HCT116 (cell line): ENCODE data around the gene CASKIN2. TPM values are rescaled to one million over a fixed set of nuclear protein-coding genes. Genes with fewer than 3 reads are reported as not detected.

Source experiments
- ATAC-seq: fragments of 200-7000 bp; cut with Tn5 transposase; 2 replicates; pipeline ENCODE4 v1.9.1; 2020; ENCODE audit warnings: mild to moderate bottlenecking, moderate library complexity
- BruUV-seq: library from RNA; stranded (reverse); fragments of 400-500 nt; replicated peaks from 2 replicates; lab custom pipeline; 2021; lab: Mats Ljungman, UMichigan
- CTCF ChIA-PET: fragments of 300-600 bp; sonication (Branson Sonifier 250); formaldehyde crosslinking; loops from one replicate; lab custom pipeline; 2021; ENCODE audit warnings: antibody characterized with exemption; lab: Charles Lee
- POLR2A ChIA-PET: fragments of 300-600, 350-600 bp; sonication (Branson Sonifier 250); formaldehyde crosslinking; loops from one replicate; lab custom pipeline; 2021; ENCODE audit warnings: antibody characterized with exemption; lab: Charles Lee
- RAD21 ChIA-PET, 2 experiments: fragments of 300-600 bp; sonication (Branson Sonifier 250); formaldehyde crosslinking; loops; one replicate each; lab custom pipeline; 2023; ENCODE audit warnings: low total read pairs in 2 of 2; ENCODE audit not compliant: uncharacterized antibody in 2 of 2, unreplicated experiment in 2 of 2, low non-redundant PET in 1 of 2; lab: Charles Lee
- DNase-seq: peaks from one replicate; pipeline ENCODE4 v3.0.0-alpha.2; 2010; ENCODE audit warnings: low read depth, low spot score
- H2AFZ ChIP-seq: fragments of 200-600 bp; shearing (Covaris generic), sonication (generic); 2 replicates; pipeline ENCODE4 v1.6.1; 2017; ENCODE audit warnings: low read depth, mixed run types, mixed read lengths, antibody characterized with exemption, low read length; ENCODE audit not compliant: poor library complexity, severe bottlenecking
- H3K27ac ChIP-seq: 2 replicates; pipeline ENCODE4 v1.5.1; 2012; ENCODE audit warnings: low read depth, low read length
- H3K27me3 ChIP-seq: fragments of 200-600 bp; sonication (generic); 2 replicates; pipeline ENCODE4 v1.6.1; 2016; ENCODE audit warnings: mixed run types, low read length, mixed read lengths; ENCODE audit not compliant: insufficient read depth
- H3K36me3 ChIP-seq, 2 experiments: fragments of 200-500 bp in 1 of 2; fragments of 200-600 bp in 1 of 2; sonication (Bioruptor generic) in 1 of 2; sonication (generic) in 1 of 2; 2 replicates each; pipeline versions ENCODE4 v1.5.1 to v1.6.1; 2014 to 2016; ENCODE audit warnings: low read length in 2 of 2, inconsistent platforms in 1 of 2, mixed read lengths in 1 of 2, mixed run types in 1 of 2; ENCODE audit not compliant: insufficient read depth in 2 of 2, control insufficient read depth in 1 of 2
- H3K4me1 ChIP-seq, 2 experiments: fragments of 200-600 bp in 1 of 2; sonication (generic) in 1 of 2; 2 replicates each; pipeline versions ENCODE4 v1.5.1 to v1.6.1; 2012 to 2017; ENCODE audit warnings: low read length in 2 of 2, inconsistent platforms in 1 of 2, mild to moderate bottlenecking in 1 of 2, mixed read lengths in 1 of 2, mixed run types in 1 of 2, moderate library complexity in 1 of 2; ENCODE audit not compliant: insufficient read depth in 2 of 2, control insufficient read depth in 1 of 2
- H3K4me2 ChIP-seq: fragments of 200-600 bp; sonication (generic); 2 replicates; pipeline ENCODE4 v1.6.1; 2017; ENCODE audit warnings: mixed run types, low read length, mixed read lengths
- H3K4me3 ChIP-seq, 2 experiments: fragments of 200-600 bp in 1 of 2; sonication (generic) in 1 of 2; replicated peaks in 1 of 2; 2 replicates each; pipeline ENCODE4 v1.5.1; 2011 to 2016; ENCODE audit warnings: low read length in 2 of 2, control low read depth in 1 of 2, low read depth in 1 of 2, mild to moderate bottlenecking in 1 of 2, mixed read lengths in 1 of 2, mixed run types in 1 of 2
- H3K79me2 ChIP-seq: fragments of 200-600 bp; sonication (generic); 2 replicates; pipeline ENCODE4 v1.6.1; 2017; ENCODE audit warnings: mild to moderate bottlenecking, mixed run types, low read length, moderate library complexity, mixed read lengths; ENCODE audit not compliant: insufficient read depth
- H3K9ac ChIP-seq: fragments of 200-600 bp; sonication (generic); 2 replicates; pipeline ENCODE4 v1.6.1; 2016; ENCODE audit warnings: low read length, mixed read lengths
- H3K9me2 ChIP-seq: fragments of 200-600 bp; sonication (generic), shearing (Covaris generic); 2 replicates; pipeline ENCODE4 v1.6.1; 2017; ENCODE audit warnings: mixed run types, mild to moderate bottlenecking, moderate library complexity; ENCODE audit not compliant: insufficient read depth
- H3K9me3 ChIP-seq, 2 experiments: fragments of 200-500 bp in 1 of 2; fragments of 200-600 bp in 1 of 2; sonication (Bioruptor generic) in 1 of 2; sonication (generic) in 1 of 2; 2 replicates each; pipeline ENCODE4 v1.6.1; 2014 to 2017; ENCODE audit warnings: low read length in 2 of 2, mixed read lengths in 2 of 2, inconsistent platforms in 1 of 2, low read depth in 1 of 2, mild to moderate bottlenecking in 1 of 2, mixed run types in 1 of 2, moderate library complexity in 1 of 2; ENCODE audit not compliant: control insufficient read depth in 1 of 2, insufficient read depth in 1 of 2
- H4K20me1 ChIP-seq: fragments of 200-600 bp; sonication (generic), shearing (Covaris generic); 2 replicates; pipeline ENCODE4 v1.6.1; 2017; ENCODE audit warnings: mixed run types, mild to moderate bottlenecking, moderate library complexity; ENCODE audit not compliant: insufficient read depth
- ELF1 ChIP-seq: IDR thresholded peaks from 2 replicates; pipeline ENCODE4 v1.6.1; 2012; ENCODE audit warnings: low read depth, borderline replicate concordance
- EZH2phosphoT487 ChIP-seq: fragments of 200-600 bp; IDR thresholded peaks from 2 replicates; pipeline ENCODE4 v1.6.1; 2018; ENCODE audit warnings: antibody characterized with exemption, borderline replicate concordance
- SRF ChIP-seq: IDR thresholded peaks from 2 replicates; pipeline ENCODE4 v1.6.1; 2012; ENCODE audit warnings: low read depth
- intact Hi-C: fragments of 100-400 bp; cut with micrococcal nuclease; formaldehyde crosslinking; loops from 2 replicates; pipeline ENCODE4 v1.10.0; 2022
- total RNA-seq: library from RNA; stranded (reverse); gene quantifications from one replicate; pipeline ENCODE4 v1.2.1, GENCODE V29; 2021; ENCODE audit not compliant: unreplicated experiment
- TF ChIP-seq, protein P1 (sequence below): IDR thresholded peaks from 2 replicates; pipeline ENCODE4 v1.6.1; 2011; ENCODE audit warnings: mild to moderate bottlenecking, low read length, moderate library complexity; ENCODE audit not compliant: insufficient replicate concordance; ENCODE audit errors: extremely low read depth
- TF ChIP-seq, protein P2 (sequence below), 3 experiments: fragments of 200-600 bp in 1 of 3; sonication (generic) in 1 of 3; IDR thresholded peaks in 2 of 3; conservative IDR thresholded peaks in 1 of 3; 2 replicates each; pipeline ENCODE4 v1.5.1; 2012 to 2017; ENCODE audit warnings: low read depth in 2 of 3, low read length in 2 of 3, antibody characterized with exemption in 1 of 3, borderline replicate concordance in 1 of 3, control low read depth in 1 of 3, mild to moderate bottlenecking in 1 of 3, mixed read lengths in 1 of 3, mixed run types in 1 of 3, moderate library complexity in 1 of 3; ENCODE audit not compliant: insufficient read depth in 1 of 3

The CASKIN2 gene
- total RNA-seq, 1 experiment from 2014 or later, result 38.4 TPM

- Histone ChIP-seq H2AFZ (no peak overlapping the region), H3K4me2 (no peak overlapping the region), H3K9me2 (no peaks in the 10 kb centered on the region), H3K36me3 (no peaks in the 10 kb centered on the region), H3K27me3 (no peaks in the 10 kb centered on the region), H3K9ac (no peak overlapping the region), H3K4me1 (no peaks in the 10 kb centered on the region), H4K20me1 (no peaks in the 10 kb centered on the region), H3K9me3 (no peaks in the 10 kb centered on the region), H3K79me2 (no peaks in the 10 kb centered on the region), H3K4me3 (no peak overlapping the region), H3K27ac (no peak overlapping the region)
- DNase-seq (no peak), ATAC-seq (no peak)
- TF ChIP-seq, protein P1, sequence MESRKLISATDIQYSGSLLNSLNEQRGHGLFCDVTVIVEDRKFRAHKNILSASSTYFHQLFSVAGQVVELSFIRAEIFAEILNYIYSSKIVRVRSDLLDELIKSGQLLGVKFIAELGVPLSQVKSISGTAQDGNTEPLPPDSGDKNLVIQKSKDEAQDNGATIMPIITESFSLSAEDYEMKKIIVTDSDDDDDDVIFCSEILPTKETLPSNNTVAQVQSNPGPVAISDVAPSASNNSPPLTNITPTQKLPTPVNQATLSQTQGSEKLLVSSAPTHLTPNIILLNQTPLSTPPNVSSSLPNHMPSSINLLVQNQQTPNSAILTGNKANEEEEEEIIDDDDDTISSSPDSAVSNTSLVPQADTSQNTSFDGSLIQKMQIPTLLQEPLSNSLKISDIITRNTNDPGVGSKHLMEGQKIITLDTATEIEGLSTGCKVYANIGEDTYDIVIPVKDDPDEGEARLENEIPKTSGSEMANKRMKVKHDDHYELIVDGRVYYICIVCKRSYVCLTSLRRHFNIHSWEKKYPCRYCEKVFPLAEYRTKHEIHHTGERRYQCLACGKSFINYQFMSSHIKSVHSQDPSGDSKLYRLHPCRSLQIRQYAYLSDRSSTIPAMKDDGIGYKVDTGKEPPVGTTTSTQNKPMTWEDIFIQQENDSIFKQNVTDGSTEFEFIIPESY, result no peak
- TF ChIP-seq, protein P2, sequence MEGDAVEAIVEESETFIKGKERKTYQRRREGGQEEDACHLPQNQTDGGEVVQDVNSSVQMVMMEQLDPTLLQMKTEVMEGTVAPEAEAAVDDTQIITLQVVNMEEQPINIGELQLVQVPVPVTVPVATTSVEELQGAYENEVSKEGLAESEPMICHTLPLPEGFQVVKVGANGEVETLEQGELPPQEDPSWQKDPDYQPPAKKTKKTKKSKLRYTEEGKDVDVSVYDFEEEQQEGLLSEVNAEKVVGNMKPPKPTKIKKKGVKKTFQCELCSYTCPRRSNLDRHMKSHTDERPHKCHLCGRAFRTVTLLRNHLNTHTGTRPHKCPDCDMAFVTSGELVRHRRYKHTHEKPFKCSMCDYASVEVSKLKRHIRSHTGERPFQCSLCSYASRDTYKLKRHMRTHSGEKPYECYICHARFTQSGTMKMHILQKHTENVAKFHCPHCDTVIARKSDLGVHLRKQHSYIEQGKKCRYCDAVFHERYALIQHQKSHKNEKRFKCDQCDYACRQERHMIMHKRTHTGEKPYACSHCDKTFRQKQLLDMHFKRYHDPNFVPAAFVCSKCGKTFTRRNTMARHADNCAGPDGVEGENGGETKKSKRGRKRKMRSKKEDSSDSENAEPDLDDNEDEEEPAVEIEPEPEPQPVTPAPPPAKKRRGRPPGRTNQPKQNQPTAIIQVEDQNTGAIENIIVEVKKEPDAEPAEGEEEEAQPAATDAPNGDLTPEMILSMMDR (IDR thresholded peaks at IDR 0.05 in 2 of 3, conservative IDR thresholded peaks at IDR 0.05 in 1 of 3; ENCODE audit: borderline replicate concordance in 1 of 3, insufficient read depth in 1 of 3, low read depth in 2 of 3, low read length in 2 of 3), result no peak
- TF ChIP-seq EZH2phosphoT487 (no peak), ELF1 (no peak), SRF (no peak)
- intact Hi-C loops, result no loop called here
- no TSS peak for BruUV-seq
- ChIA-PET CTCF (no interaction called here), RAD21 (no interaction called here), POLR2A (interaction anchor here (0.7 kb wide), 1 partner anchor 109 kb away, joined by 3 read pairs; no protein-coding TSS in a partner anchor)
These were observed 40.6 kb downstream of the CASKIN2 start for GRCh38 chr17:75474736-75475135.
